ENCODE results near the gene GNB4.

- TF ChIP-seq CTCF (IDR thresholded peaks at IDR 0.05; ENCODE audit: low read depth, low read length) (no peak), EZH2phosphoT487 (IDR thresholded peaks at IDR 0.05; ENCODE audit: low read depth) (no peak)
Measured at GRCh38 chr3:179428876-179429548, 22.3 kb downstream of the GNB4 start.
